MCF 10A (cell line): Measurements from ENCODE around the gene LRRK1. TPM values are rescaled to one million over a fixed set of nuclear protein-coding genes. Genes with fewer than 3 reads are reported as not detected.

Experiments used
- BruUV-seq: library from RNA; stranded (reverse); fragments of 400-500 nt; replicated peaks from 2 replicates; lab custom pipeline; 2021; lab: Mats Ljungman, UMichigan
- CTCF ChIA-PET: fragments of 300-600 bp; sonication (Branson Sonifier 250); formaldehyde crosslinking; extraction: SDS; loops from one replicate; lab custom pipeline; 2021; ENCODE audit warnings: antibody characterized with exemption, inconsistent platforms; lab: Yijun Ruan, JAX
- POLR2A ChIA-PET: fragments of 300-600, 350-650 bp; sonication (Branson Sonifier 250); formaldehyde crosslinking; extraction: SDS; loops from one replicate; lab custom pipeline; 2020; ENCODE audit warnings: antibody characterized with exemption, inconsistent platforms; lab: Yijun Ruan, JAX
- DNase-seq: peaks from one replicate; pipeline ENCODE4 v3.0.0-alpha.2; 2018; ENCODE audit not compliant: unreplicated experiment
- H3K27ac Mint-ChIP-seq: one replicate; pipeline ENCODE4 v1.8.0; 2022; ENCODE audit warnings: mild to moderate bottlenecking, low read depth, mixed read lengths; ENCODE audit not compliant: unreplicated experiment
- H3K27me3 Mint-ChIP-seq: one replicate; pipeline ENCODE4 v1.8.0; 2022; ENCODE audit warnings: mixed read lengths; ENCODE audit not compliant: insufficient read depth, unreplicated experiment
- H3K36me3 Mint-ChIP-seq: one replicate; pipeline ENCODE4 v1.8.0; 2022; ENCODE audit warnings: mild to moderate bottlenecking, moderate library complexity, mixed read lengths; ENCODE audit not compliant: insufficient read depth, unreplicated experiment
- H3K4me1 Mint-ChIP-seq: one replicate; pipeline ENCODE4 v1.8.0; 2022; ENCODE audit warnings: mixed read lengths; ENCODE audit not compliant: insufficient read depth, unreplicated experiment
- H3K4me3 Mint-ChIP-seq: one replicate; pipeline ENCODE4 v1.8.0; 2022; ENCODE audit warnings: mild to moderate bottlenecking, moderate library complexity, mixed read lengths; ENCODE audit not compliant: unreplicated experiment
- H3K9me3 Mint-ChIP-seq: one replicate; pipeline ENCODE4 v1.8.0; 2022; ENCODE audit warnings: mixed read lengths; ENCODE audit not compliant: unreplicated experiment
- intact Hi-C: fragments of 100-400 bp; cut with micrococcal nuclease; formaldehyde crosslinking; loops from 2 replicates; pipeline ENCODE4 v1.14.1; 2022
- total RNA-seq: library from RNA; stranded (reverse); gene quantifications from 2 replicates; pipeline ENCODE4 v1.2.3, GENCODE V29; 2022
- TF ChIP-seq, protein P1 (sequence below): fragments of 200-600 bp; IDR thresholded peaks from one replicate; pipeline ENCODE4 v1.8.0; 2022; ENCODE audit warnings: antibody characterized with exemption, mild to moderate bottlenecking; ENCODE audit not compliant: unreplicated experiment

LRRK1 gene
- total RNA-seq, 1 experiment from 2014 or later = 15.4 TPM

GRCh38 chr15:100923076-100923475 lies 3.9 kb downstream of the LRRK1 start:
- TF ChIP-seq, protein P1, sequence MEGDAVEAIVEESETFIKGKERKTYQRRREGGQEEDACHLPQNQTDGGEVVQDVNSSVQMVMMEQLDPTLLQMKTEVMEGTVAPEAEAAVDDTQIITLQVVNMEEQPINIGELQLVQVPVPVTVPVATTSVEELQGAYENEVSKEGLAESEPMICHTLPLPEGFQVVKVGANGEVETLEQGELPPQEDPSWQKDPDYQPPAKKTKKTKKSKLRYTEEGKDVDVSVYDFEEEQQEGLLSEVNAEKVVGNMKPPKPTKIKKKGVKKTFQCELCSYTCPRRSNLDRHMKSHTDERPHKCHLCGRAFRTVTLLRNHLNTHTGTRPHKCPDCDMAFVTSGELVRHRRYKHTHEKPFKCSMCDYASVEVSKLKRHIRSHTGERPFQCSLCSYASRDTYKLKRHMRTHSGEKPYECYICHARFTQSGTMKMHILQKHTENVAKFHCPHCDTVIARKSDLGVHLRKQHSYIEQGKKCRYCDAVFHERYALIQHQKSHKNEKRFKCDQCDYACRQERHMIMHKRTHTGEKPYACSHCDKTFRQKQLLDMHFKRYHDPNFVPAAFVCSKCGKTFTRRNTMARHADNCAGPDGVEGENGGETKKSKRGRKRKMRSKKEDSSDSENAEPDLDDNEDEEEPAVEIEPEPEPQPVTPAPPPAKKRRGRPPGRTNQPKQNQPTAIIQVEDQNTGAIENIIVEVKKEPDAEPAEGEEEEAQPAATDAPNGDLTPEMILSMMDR = no peak
- ChIA-PET POLR2A (no interaction called here), CTCF (interaction anchor here (0.5 to 1.0 kb wide), 4 partner anchors 12 to 86 kb away, joined by 3 to 5 read pairs (median 4); no protein-coding TSS in a partner anchor)
- Mint-ChIP-seq H3K4me1 (peaks cover 19% of the 10 kb centered on the region), H3K27ac (peak overlapping the region; percentile 44), H3K4me3 (no peak overlapping the region), H3K9me3 (no peaks in the 10 kb centered on the region), H3K36me3 (peaks cover 17% of the 10 kb centered on the region), H3K27me3 (no peaks in the 10 kb centered on the region)
- DNase-seq = no peak
- BruUV-seq = no TSS peak
- intact Hi-C loops = no loop called here

GRCh38 chr15:100923902-100924301 lies 4.7 kb downstream of the LRRK1 start:
- no peak for DNase-seq
- H3K36me3 Mint-ChIP-seq = peaks cover 26% of the 10 kb centered on the region
- no peaks in the 10 kb centered on the region for H3K9me3 Mint-ChIP-seq
- CTCF ChIA-PET = interaction anchor here (0.7 kb wide), 1 partner anchor 84 kb away, joined by 5 read pairs; no protein-coding TSS in a partner anchor
- H3K27ac Mint-ChIP-seq = no peak overlapping the region
- no peaks in the 10 kb centered on the region for H3K27me3 Mint-ChIP-seq
- no TSS peak for BruUV-seq
- intact Hi-C loops = no loop called here
- POLR2A ChIA-PET = no interaction called here
- no peak overlapping the region for H3K4me3 Mint-ChIP-seq
- TF ChIP-seq, protein P1 = no peak
- peaks cover 19% of the 10 kb centered on the region for H3K4me1 Mint-ChIP-seq

DNA sequence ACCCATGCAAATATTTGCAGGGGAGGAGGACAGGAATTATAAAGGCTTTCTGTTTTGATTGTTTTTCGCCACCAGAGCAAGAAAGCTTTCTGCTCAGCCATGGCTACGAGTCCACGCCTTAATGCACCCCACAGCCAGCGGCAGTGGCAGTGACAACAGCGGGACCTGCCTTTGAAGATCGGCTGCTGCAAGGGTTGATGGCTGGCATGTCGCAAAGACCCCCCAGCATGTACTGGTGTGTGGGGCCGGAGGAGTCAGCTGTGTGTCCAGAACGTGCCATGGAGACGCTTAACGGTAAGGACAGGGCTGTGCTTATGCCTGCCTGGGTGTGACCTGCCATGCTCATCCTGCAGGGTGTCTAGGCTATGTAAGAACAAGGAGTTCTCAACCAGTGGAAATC lies 5.3 kb downstream of the LRRK1 start:
- ChIA-PET POLR2A (no interaction called here), CTCF (no interaction called here)
- Mint-ChIP-seq H3K27me3 (no peaks in the 10 kb centered on the region), H3K4me1 (peaks cover 19% of the 10 kb centered on the region), H3K36me3 (peaks cover 26% of the 10 kb centered on the region), H3K4me3 (no peak overlapping the region), H3K27ac (no peak overlapping the region), H3K9me3 (no peaks in the 10 kb centered on the region)
- TF ChIP-seq, protein P1 = no peak
- intact Hi-C loops = no loop called here
- BruUV-seq = no TSS peak
- DNase-seq = no peak

DNA sequence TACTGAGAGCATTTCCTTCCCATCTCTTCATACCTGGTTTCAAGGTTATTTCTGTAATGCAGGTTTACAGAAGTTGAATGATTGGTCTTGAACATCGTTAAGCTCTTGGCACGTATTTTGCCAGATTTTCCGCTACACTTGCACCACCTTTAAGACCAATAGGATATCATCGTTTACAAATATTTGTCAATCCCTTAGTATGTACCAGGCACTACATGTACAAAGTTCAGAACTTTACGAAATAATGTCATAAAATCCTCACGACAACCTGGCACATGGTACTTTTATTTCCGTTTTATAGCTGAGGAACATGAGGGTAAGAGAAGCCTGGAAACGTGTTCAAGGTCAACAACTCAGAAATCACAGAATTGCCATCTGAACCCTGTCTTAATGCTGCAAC lies 6.3 kb downstream of the LRRK1 start:
- intact Hi-C loops = no loop called here
- DNase-seq = no peak
- H3K36me3 Mint-ChIP-seq = peaks cover 26% of the 10 kb centered on the region
- TF ChIP-seq, protein P1 = no peak
- no peaks in the 10 kb centered on the region for H3K27me3 Mint-ChIP-seq
- H3K9me3 Mint-ChIP-seq = no peaks in the 10 kb centered on the region
- CTCF ChIA-PET = interaction anchor here (0.6 kb wide), 1 partner anchor 76 kb away, joined by 4 read pairs; no protein-coding TSS in a partner anchor
- peaks cover 15% of the 10 kb centered on the region for H3K4me1 Mint-ChIP-seq
- no peak overlapping the region for H3K27ac Mint-ChIP-seq
- H3K4me3 Mint-ChIP-seq = no peak overlapping the region
- no TSS peak for BruUV-seq
- POLR2A ChIA-PET = no interaction called here
